Cerebellar cortex (tissue), 1 donor: ENCODE measurements around the gene ATRAID.
"Not testable (repeated sequence)": the region's sequence is repeated elsewhere in the genome, so short reads cannot be mapped to it uniquely, and the experiment has no call there.

Experiments used
- DNase-seq: peaks from one replicate; pipeline ENCODE4 v3.0.0-alpha.2; 2015; ENCODE audit warnings: low spot score

The ATRAID gene

DNA sequence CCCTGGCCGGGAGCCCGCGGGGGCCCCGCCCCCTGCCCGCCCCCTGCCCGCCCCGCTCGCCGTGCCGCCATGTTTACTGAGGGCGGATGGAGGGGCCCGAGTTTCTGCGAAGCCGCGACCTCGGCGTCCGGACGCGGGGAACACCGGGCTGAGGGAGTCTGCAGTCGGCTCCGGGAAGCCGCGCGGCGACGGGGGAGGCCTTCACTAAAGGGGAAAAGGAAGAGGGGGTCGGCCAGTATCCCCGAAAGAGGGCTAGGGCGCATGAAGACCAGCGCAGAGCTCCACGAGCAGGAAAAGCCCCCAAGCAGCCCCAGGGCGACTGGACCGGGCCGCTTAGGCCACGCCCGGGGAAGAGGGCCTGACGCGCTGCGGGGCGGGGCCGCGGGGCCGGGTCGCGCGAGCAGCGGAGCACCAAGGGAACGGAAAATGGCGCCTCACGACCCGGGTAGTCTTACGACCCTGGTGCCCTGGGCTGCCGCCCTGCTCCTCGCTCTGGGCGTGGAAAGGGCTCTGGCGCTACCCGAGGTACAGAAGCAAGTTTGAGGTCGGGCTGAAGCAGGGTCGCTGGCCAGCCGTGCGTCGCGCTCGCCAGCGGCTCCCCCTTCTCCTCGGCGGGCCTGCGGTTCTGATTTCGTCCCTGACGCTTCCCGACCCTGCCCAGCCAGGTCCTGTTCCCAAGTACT lies at the start of gene ATRAID, which contains the start of gene SLC5A6:
TSS of gene ATRAID (plus strand) at position 99 of the 683 bp plus-strand sequence. CDS start at position 427, 328 bp downstream.
TSS of gene SLC5A6 (minus strand) at position 326 of the 683 bp plus-strand sequence. CDS start 4,618 bp downstream, outside the sequence.
- DNase-seq: peak; percentile 86

GRCh38 chr2:27162151-27163121 lies 49.4 kb upstream of the ATRAID start:
- no peak for DNase-seq

GRCh38 chr2:27164960-27165763 lies 46.7 kb upstream of the ATRAID start:
- DNase-seq: no peak

DNA sequence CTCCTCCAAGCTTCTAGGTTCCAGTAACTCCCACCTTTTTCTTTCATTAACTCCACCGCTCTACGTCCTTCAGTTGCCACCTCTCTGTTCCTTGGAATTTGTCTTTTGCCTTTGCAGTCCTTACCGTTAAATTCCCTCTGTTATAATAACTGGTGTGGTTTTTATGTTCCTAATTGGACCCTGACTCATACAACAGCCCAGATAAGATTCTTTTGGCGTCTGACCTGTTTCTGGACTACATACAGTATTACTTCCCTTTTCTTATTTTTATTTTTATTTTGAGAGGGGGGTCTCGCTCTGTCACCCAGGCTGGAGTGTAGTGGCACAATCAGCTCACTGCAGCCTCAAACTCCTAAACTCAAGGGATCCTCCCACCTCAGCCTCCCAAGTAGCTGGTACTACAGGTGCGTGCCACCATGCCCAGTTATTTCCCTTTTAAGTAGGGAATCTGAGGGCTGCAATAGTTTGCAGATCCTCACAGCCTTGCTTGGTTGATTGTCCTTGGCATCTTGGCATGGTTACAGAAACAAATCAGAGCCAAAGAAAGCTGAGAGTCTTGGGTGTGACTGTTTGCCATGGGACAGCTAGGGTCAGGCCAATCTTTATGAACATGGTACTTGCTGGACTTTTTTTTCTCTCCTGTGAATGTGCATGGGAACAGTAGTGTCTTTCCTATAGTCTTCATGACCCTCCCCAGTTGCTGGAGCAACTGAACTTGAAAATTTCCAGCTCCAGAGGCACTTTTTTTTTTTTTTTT lies 41.1 kb upstream of the ATRAID start:
- DNase-seq: no peak

GRCh38 chr2:27171351-27171848 lies 40.4 kb upstream of the ATRAID start:
- DNase-seq: no peak

- DNase-seq: no peak
These were observed 37.2 kb upstream of the ATRAID start for GRCh38 chr2:27174638-27175037.

GRCh38 chr2:27175330-27175729 lies 36.5 kb upstream of the ATRAID start:
- DNase-seq: no peak

DNA sequence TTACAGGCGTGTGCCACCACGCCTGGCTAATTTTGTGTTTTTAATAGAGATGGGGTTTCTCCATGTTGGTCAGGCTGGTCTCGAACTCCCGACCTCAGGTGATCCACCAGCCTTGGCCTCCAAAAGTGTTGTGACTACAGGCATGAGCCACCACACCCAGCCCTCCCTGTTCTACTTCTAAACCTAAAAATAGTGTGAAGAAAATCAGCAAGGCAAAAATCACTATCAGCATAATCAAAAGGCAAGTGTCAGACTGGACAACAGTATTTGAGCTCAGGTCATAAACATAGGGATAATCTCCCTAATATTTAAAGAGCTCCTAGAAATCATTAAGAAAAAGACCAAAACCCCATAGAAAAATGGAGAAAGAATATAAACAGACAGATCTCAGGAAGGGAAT lies 36.1 kb upstream of the ATRAID start:
- DNase-seq: not testable (repeated sequence)

- no peak for DNase-seq
These were observed 34.1 kb upstream of the ATRAID start for GRCh38 chr2:27177441-27178351.

- no peak for DNase-seq
These were observed 33.4 kb upstream of the ATRAID start for GRCh38 chr2:27178469-27178868.

DNA sequence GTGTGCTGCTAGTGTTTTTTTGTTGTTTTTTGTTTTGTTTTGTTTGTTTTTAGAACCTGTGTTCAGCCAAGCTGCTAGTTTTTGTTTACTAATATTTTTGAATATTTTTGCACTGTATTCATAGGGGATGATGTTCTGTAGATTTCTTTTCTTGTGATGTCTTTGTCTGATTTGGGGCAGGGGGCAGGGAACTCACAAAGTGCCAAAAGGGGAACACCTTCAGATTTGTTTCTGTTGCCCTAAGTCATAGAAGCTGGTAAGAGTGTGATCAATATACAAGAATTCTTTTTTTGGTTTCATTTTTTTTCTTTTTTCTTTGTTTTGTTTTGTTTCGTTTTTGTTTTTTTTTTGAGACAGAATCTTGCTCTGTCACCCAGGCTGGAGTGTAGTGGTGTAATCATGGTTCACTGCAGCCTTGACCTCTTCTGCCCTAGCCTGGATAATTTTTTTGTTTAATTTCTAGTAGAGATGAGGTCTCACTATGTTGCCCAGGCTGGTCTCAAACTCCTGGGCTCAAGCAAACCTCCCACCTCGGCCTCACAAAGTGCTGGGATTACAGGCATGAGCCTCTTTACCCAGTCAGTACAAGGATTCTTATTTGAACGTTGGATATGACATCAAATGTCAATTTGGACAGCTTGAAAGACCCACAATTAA lies 32.4 kb upstream of the ATRAID start:
- DNase-seq: no peak

DNA sequence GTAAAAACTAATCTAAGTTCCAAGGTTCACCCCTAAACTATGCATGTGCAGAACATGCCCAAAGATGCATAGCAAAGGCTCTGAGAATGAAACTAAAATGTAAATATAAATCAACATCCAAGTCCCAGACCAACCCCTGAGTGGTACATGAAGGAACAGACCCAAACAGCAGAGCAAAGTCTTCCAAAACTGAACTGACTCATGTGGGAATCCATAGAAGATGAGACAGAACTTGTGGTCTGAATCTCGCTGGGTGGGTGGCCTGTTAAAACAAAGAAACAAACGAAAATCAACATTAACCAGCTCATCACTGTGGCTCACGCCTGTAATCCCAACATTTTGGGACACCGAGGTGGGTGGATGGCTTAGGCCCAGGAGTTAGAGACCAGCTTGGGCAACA lies 29.5 kb upstream of the ATRAID start:
- DNase-seq: no peak

GRCh38 chr2:27184115-27184514 lies 27.7 kb upstream of the ATRAID start:
- no peak for DNase-seq

- DNase-seq: no peak
These were observed 26.4 kb upstream of the ATRAID start for GRCh38 chr2:27185331-27186026.

GRCh38 chr2:27186613-27187345 lies 25.1 kb upstream of the ATRAID start:
- no peak for DNase-seq

GRCh38 chr2:27189989-27190388 lies 21.9 kb upstream of the ATRAID start:
- DNase-seq: no peak

GRCh38 chr2:27191070-27191829 lies 20.6 kb upstream of the ATRAID start:
- DNase-seq: peak; percentile 74
